Calu3 (cell line): Measurements from ENCODE around the gene CPLANE1. TPM values are rescaled to one million over a fixed set of nuclear protein-coding genes. Genes with fewer than 3 reads are reported as not detected.

ENCODE experiments used
- BruUV-seq: library from RNA; stranded (reverse); fragments of 400-500 nt; replicated peaks from 2 replicates; lab custom pipeline; 2021; lab: Mats Ljungman, UMichigan
- CTCF ChIA-PET: fragments of 300-600 bp; sonication (Branson Sonifier 250); formaldehyde crosslinking; loops from one replicate; lab custom pipeline; 2022; ENCODE audit warnings: antibody characterized with exemption; lab: Charles Lee
- DNase-seq: peaks from one replicate; pipeline ENCODE4 v3.0.0; 2022
- H3K27ac Mint-ChIP-seq: one replicate; pipeline ENCODE4 v1.8.0; 2022; ENCODE audit warnings: mixed read lengths; ENCODE audit not compliant: unreplicated experiment
- H3K27me3 Mint-ChIP-seq: one replicate; pipeline ENCODE4 v1.8.0; 2022; ENCODE audit warnings: mixed read lengths; ENCODE audit not compliant: unreplicated experiment
- H3K36me3 Mint-ChIP-seq: one replicate; pipeline ENCODE4 v1.8.0; 2022; ENCODE audit warnings: mild to moderate bottlenecking, moderate library complexity, mixed read lengths; ENCODE audit not compliant: insufficient read depth, unreplicated experiment
- H3K4me1 Mint-ChIP-seq: one replicate; pipeline ENCODE4 v1.8.0; 2022; ENCODE audit warnings: mild to moderate bottlenecking, low read depth, mixed read lengths; ENCODE audit not compliant: unreplicated experiment
- H3K4me3 Mint-ChIP-seq: one replicate; pipeline ENCODE4 v1.8.0; 2022; ENCODE audit warnings: mild to moderate bottlenecking, low read depth, moderate library complexity, mixed read lengths; ENCODE audit not compliant: unreplicated experiment
- H3K9me3 Mint-ChIP-seq: one replicate; pipeline ENCODE4 v1.8.0; 2022; ENCODE audit warnings: low read depth, mixed read lengths; ENCODE audit not compliant: unreplicated experiment
- CTCF ChIP-seq: fragments of 200-600 bp; IDR thresholded peaks from one replicate; pipeline ENCODE4 v1.8.0; 2022; ENCODE audit warnings: antibody characterized with exemption; ENCODE audit not compliant: unreplicated experiment
- intact Hi-C: fragments of 100-400 bp; cut with micrococcal nuclease; formaldehyde crosslinking; loops from one replicate; pipeline ENCODE4 v1.10.0; 2022; ENCODE audit not compliant: unreplicated experiment
- total RNA-seq: library from RNA; stranded (reverse); gene quantifications from 2 replicates; pipeline ENCODE4 v1.2.3, GENCODE V29; 2022

CPLANE1 gene
- total RNA-seq, 1 experiment from 2014 or later = 12.1 TPM

- Mint-ChIP-seq H3K4me3 (no peak overlapping the region), H3K36me3 (peaks cover 4% of the 10 kb centered on the region), H3K27ac (no peak overlapping the region), H3K4me1 (no peaks in the 10 kb centered on the region), H3K27me3 (no peaks in the 10 kb centered on the region), H3K9me3 (no peaks in the 10 kb centered on the region)
- DNase-seq = no peak
- no TSS peak for BruUV-seq
- no peak for TF ChIP-seq CTCF
- CTCF ChIA-PET = no interaction called here
- intact Hi-C loops = no loop called here
Observed at GRCh38 chr5:37198061-37198460, 51.1 kb downstream of the CPLANE1 start.

GRCh38 chr5:37197340-37198050, 51.7 kb downstream of the CPLANE1 start:
- H3K4me3 Mint-ChIP-seq = no peak overlapping the region
- intact Hi-C loops = no loop called here
- CTCF ChIA-PET = no interaction called here
- no TSS peak for BruUV-seq
- H3K4me1 Mint-ChIP-seq = no peaks in the 10 kb centered on the region
- peaks cover 4% of the 10 kb centered on the region for H3K36me3 Mint-ChIP-seq
- no peak overlapping the region for H3K27ac Mint-ChIP-seq
- TF ChIP-seq CTCF = no peak
- H3K27me3 Mint-ChIP-seq = no peaks in the 10 kb centered on the region
- DNase-seq = no peak
- no peaks in the 10 kb centered on the region for H3K9me3 Mint-ChIP-seq

GRCh38 chr5:37190592-37190991, 58.6 kb downstream of the CPLANE1 start:
- H3K9me3 Mint-ChIP-seq = no peaks in the 10 kb centered on the region
- no peaks in the 10 kb centered on the region for H3K27me3 Mint-ChIP-seq
- no peaks in the 10 kb centered on the region for H3K4me1 Mint-ChIP-seq
- CTCF ChIA-PET = no interaction called here
- no peak overlapping the region for H3K27ac Mint-ChIP-seq
- no peak for DNase-seq
- intact Hi-C loops = no loop called here
- TF ChIP-seq CTCF = no peak
- BruUV-seq = no TSS peak
- peaks cover 8% of the 10 kb centered on the region for H3K36me3 Mint-ChIP-seq
- no peak overlapping the region for H3K4me3 Mint-ChIP-seq

- CTCF ChIA-PET = no interaction called here
- Mint-ChIP-seq H3K27ac (no peak overlapping the region), H3K4me3 (no peak overlapping the region), H3K4me1 (no peaks in the 10 kb centered on the region), H3K36me3 (peaks cover 4% of the 10 kb centered on the region), H3K27me3 (no peaks in the 10 kb centered on the region), H3K9me3 (no peaks in the 10 kb centered on the region)
- intact Hi-C loops = no loop called here
- no peak for TF ChIP-seq CTCF
- no TSS peak for BruUV-seq
- no peak for DNase-seq
Observed at GRCh38 chr5:37189355-37189754, 59.8 kb downstream of the CPLANE1 start.
